Fibroblast of villous mesenchyme (primary cell): ENCODE results near the gene TULP4. TPM values are rescaled to one million over a fixed set of nuclear protein-coding genes. Genes with fewer than 3 reads are reported as not detected.

ENCODE experiments used
- DNase-seq: peaks from one replicate; pipeline ENCODE4 v3.0.0-alpha.2; 2010; ENCODE audit warnings: low read depth
- H3K4me3 ChIP-seq: 2 replicates; pipeline ENCODE4 v1.5.1; 2011; ENCODE audit warnings: low read depth, mild to moderate bottlenecking, low read length
- total RNA-seq: library from RNA; depleted of rRNA; stranded (reverse); fragments of >200 nt; gene quantifications from 2 replicates; pipeline ENCODE4 v1.2.3, GENCODE V29; 2012
- TF ChIP-seq, protein P1 (sequence below): IDR thresholded peaks from 2 replicates; pipeline ENCODE4 v1.5.1; 2012; ENCODE audit warnings: low read depth, mild to moderate bottlenecking, low read length; ENCODE audit not compliant: insufficient read depth

TULP4 gene
- total RNA-seq, 1 donor, result 120 TPM

DNA sequence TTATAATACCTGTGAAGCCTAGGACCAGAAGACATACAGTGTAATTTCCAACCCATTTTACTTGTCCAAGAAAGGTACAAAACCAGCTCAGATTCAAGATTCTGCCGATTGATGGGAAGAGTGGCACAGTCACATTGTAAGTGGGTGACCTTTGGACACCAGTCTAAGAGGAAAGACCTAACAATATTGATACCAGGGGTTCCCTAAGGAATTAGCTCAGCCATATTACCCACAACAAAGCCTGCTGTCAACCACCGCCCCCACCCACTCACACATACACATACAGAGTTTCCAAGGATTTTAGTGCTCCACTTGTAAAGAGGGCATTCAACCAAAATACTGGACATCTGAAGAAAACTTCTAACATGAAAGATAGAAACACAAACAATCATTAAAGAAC, 219.7 kb downstream of the TULP4 start:
- TF ChIP-seq, protein P1, sequence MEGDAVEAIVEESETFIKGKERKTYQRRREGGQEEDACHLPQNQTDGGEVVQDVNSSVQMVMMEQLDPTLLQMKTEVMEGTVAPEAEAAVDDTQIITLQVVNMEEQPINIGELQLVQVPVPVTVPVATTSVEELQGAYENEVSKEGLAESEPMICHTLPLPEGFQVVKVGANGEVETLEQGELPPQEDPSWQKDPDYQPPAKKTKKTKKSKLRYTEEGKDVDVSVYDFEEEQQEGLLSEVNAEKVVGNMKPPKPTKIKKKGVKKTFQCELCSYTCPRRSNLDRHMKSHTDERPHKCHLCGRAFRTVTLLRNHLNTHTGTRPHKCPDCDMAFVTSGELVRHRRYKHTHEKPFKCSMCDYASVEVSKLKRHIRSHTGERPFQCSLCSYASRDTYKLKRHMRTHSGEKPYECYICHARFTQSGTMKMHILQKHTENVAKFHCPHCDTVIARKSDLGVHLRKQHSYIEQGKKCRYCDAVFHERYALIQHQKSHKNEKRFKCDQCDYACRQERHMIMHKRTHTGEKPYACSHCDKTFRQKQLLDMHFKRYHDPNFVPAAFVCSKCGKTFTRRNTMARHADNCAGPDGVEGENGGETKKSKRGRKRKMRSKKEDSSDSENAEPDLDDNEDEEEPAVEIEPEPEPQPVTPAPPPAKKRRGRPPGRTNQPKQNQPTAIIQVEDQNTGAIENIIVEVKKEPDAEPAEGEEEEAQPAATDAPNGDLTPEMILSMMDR, result no peak
- H3K4me3 ChIP-seq, result no peak overlapping the region
- no peak for DNase-seq

GRCh38 chr6:158536084-158536890, 224.0 kb downstream of the TULP4 start:
- peak; percentile 77 for DNase-seq
- peak overlapping the region; percentile 60 for H3K4me3 ChIP-seq
- TF ChIP-seq, protein P1, result no peak

GRCh38 chr6:158536891-158537798, 224.9 kb downstream of the TULP4 start:
- TF ChIP-seq, protein P1, result no peak
- no peak for DNase-seq
- peak overlapping the region; percentile 60 for H3K4me3 ChIP-seq

GRCh38 chr6:158538741-158539140, 226.5 kb downstream of the TULP4 start:
- TF ChIP-seq, protein P1, result no peak
- H3K4me3 ChIP-seq, result no peak overlapping the region
- DNase-seq, result no peak

DNA sequence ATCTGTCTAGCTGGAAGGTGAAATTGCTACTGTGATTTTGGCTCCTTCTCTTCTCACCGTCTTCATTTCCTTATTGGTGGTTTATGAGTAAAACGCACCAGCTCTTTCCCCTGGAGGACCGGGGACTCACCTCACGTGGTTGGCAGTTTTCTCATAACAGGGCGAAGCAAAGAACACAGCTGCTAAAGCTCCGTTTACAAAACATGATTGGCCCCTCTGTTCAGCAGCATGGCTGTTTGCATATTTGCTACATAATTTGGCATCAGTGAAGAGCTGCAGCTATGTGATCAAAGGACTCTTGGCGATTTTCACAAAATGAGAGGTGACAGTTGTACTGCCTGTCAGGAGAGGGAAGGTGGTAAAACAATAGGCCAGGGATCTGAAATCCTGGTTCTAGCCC, 227.1 kb downstream of the TULP4 start:
- no peak overlapping the region for H3K4me3 ChIP-seq
- no peak for DNase-seq
- TF ChIP-seq, protein P1, result no peak

DNA sequence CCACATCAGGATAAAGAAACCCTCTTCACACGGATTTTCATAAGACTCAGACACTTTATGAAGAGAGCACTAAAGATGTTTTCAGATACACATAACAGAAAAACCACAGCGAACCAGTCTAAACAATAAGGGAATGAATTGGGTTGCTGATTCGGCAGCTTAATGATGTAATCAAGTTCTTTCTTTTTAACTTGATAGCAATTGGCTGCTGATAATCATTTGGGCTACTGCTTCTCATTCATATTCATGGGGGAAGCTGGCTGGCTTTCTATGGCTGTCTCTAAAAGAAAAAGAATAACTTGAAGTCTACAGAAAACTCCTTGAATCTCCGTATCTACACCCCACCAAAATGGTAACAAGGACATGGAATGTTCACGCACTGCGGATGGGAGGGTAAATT, 227.6 kb downstream of the TULP4 start:
- DNase-seq, result no peak

More for the DNA sequence above, 227.6 kb downstream of the TULP4 start:
- TF ChIP-seq, protein P1, result no peak
- no peak overlapping the region for H3K4me3 ChIP-seq
